Stimulated activated CD8-positive, alpha-beta memory T cell treated with anti-CD3 and anti-CD28 coated beads, Interleukin-4, amount 100 ng/mL, for 4 hours (primary cell): ENCODE data around the gene PGPEP1.
"Not testable (repeated sequence)": the region's sequence is repeated elsewhere in the genome, so short reads cannot be mapped to it uniquely, and the experiment has no call there.

ENCODE experiments used
- DNase-seq, 2 donors: peaks; one replicate each; pipeline ENCODE4 v3.0.0-alpha.2; 2020; ENCODE audit warnings: low read depth in 2 of 2, low spot score in 1 of 2

PGPEP1 gene

GRCh38 chr19:18389726-18390064 is 49.3 kb downstream of the PGPEP1 start:
- DNase-seq: no peak

GRCh38 chr19:18390065-18390907 is 49.9 kb downstream of the PGPEP1 start:
- no peak for DNase-seq

- DNase-seq: no peak
Observed at GRCh38 chr19:18391509-18392075, 51.2 kb downstream of the PGPEP1 start.

GRCh38 chr19:18392417-18392816 is 52.0 kb downstream of the PGPEP1 start:
- DNase-seq: no peak

- no peak for DNase-seq
Observed at GRCh38 chr19:18392926-18393325, 52.5 kb downstream of the PGPEP1 start.

GRCh38 chr19:18393836-18394235 is 53.4 kb downstream of the PGPEP1 start:
- no peak for DNase-seq

GRCh38 chr19:18396471-18397241 is 56.3 kb downstream of the PGPEP1 start:
- DNase-seq: no peak

- no peak for DNase-seq
Observed at GRCh38 chr19:18397242-18398202, 57.1 kb downstream of the PGPEP1 start, which contains the start of gene LRRC25. Gene LRRC25, minus strand, starts transcription at chr19:18397622. Its CDS starts 659 bp downstream, at chr19:18396963.

GRCh38 chr19:18399008-18399407 is 58.6 kb downstream of the PGPEP1 start:
- DNase-seq: no peak

- DNase-seq: no peak
Observed at GRCh38 chr19:18401580-18402112, 61.2 kb downstream of the PGPEP1 start.

- DNase-seq: not testable (repeated sequence)
Observed at GRCh38 chr19:18402455-18403248, 62.3 kb downstream of the PGPEP1 start.

GRCh38 chr19:18405754-18406153 is 65.4 kb downstream of the PGPEP1 start:
- not testable (repeated sequence) for DNase-seq

- DNase-seq: no peak
Observed at GRCh38 chr19:18406749-18407148, 66.4 kb downstream of the PGPEP1 start.

- no peak for DNase-seq
Observed at GRCh38 chr19:18408053-18408476, 67.7 kb downstream of the PGPEP1 start.

GRCh38 chr19:18412610-18413239 is 72.3 kb downstream of the PGPEP1 start:
- no peak for DNase-seq

GRCh38 chr19:18414504-18415177 is 74.2 kb downstream of the PGPEP1 start:
- no peak for DNase-seq

- DNase-seq: no peak
Observed at GRCh38 chr19:18415178-18415867, 74.9 kb downstream of the PGPEP1 start.

GRCh38 chr19:18416778-18417249 is 76.4 kb downstream of the PGPEP1 start:
- peak in 1 of 2 donors; percentile 52 for DNase-seq
